Osteoblast (primary cell): Measurements from ENCODE around the gene HSD3B2. TPM values are rescaled to one million over a fixed set of nuclear protein-coding genes. Genes with fewer than 3 reads are reported as not detected.

Source experiments
- DNase-seq: peaks from one replicate; pipeline ENCODE4 v3.0.0; 2011; ENCODE audit warnings: low spot score, mixed read lengths; ENCODE audit not compliant: insufficient read length; ENCODE audit errors: missing footprints
- H2AFZ ChIP-seq: 2 replicates; pipeline ENCODE4 v1.6.0; 2011; ENCODE audit warnings: mild to moderate bottlenecking, low read length
- H3K27ac ChIP-seq: 2 replicates; pipeline ENCODE4 v1.5.1; 2011; ENCODE audit warnings: mild to moderate bottlenecking, low read depth, low read length, moderate library complexity
- H3K27me3 ChIP-seq: 2 replicates; pipeline ENCODE4 v1.6.0; 2012; ENCODE audit warnings: mild to moderate bottlenecking, control low read depth, inconsistent platforms, low read length, moderate library complexity; ENCODE audit not compliant: insufficient read depth
- H3K36me3 ChIP-seq: 2 replicates; pipeline ENCODE4 v1.5.1; 2011; ENCODE audit warnings: mild to moderate bottlenecking, low read length, control low read depth, moderate library complexity; ENCODE audit not compliant: insufficient read depth
- H3K4me1 ChIP-seq: 2 replicates; pipeline ENCODE4 v1.5.1; 2011; ENCODE audit warnings: mild to moderate bottlenecking, low read length, control low read depth, moderate library complexity; ENCODE audit not compliant: insufficient read depth
- H3K4me2 ChIP-seq: 2 replicates; pipeline ENCODE4 v1.6.0; 2011; ENCODE audit warnings: mild to moderate bottlenecking, low read length; ENCODE audit not compliant: insufficient read depth
- H3K4me3 ChIP-seq: fragments of 200-600 bp; sonication (generic); 3 replicates; pipeline ENCODE4 v1.5.1; 2012; ENCODE audit warnings: mild to moderate bottlenecking, low read length, inconsistent platforms; ENCODE audit not compliant: insufficient read depth
- H3K79me2 ChIP-seq: 2 replicates; pipeline ENCODE4 v1.6.0; 2012; ENCODE audit warnings: mild to moderate bottlenecking, low read length, control low read depth, inconsistent platforms; ENCODE audit not compliant: insufficient read depth
- H3K9me3 ChIP-seq: 2 replicates; pipeline ENCODE4 v1.5.1; 2011; ENCODE audit warnings: low read depth, low read length, control low read depth
- H4K20me1 ChIP-seq: 2 replicates; pipeline ENCODE4 v1.6.0; 2012; ENCODE audit warnings: mild to moderate bottlenecking, low read length, control low read depth; ENCODE audit not compliant: insufficient read depth
- total RNA-seq: library from RNA; depleted of rRNA; stranded (reverse); fragments of >200 nt; gene quantifications from 2 replicates; pipeline ENCODE4 v1.2.3, GENCODE V29; 2012
- TF ChIP-seq, protein P1 (sequence below): IDR thresholded peaks from 2 replicates; pipeline ENCODE4 v1.5.1; 2011; ENCODE audit warnings: mild to moderate bottlenecking, low read depth, low read length, moderate library complexity; ENCODE audit errors: extremely low read depth

The HSD3B2 gene
- total RNA-seq, 1 donor = not detected

DNA sequence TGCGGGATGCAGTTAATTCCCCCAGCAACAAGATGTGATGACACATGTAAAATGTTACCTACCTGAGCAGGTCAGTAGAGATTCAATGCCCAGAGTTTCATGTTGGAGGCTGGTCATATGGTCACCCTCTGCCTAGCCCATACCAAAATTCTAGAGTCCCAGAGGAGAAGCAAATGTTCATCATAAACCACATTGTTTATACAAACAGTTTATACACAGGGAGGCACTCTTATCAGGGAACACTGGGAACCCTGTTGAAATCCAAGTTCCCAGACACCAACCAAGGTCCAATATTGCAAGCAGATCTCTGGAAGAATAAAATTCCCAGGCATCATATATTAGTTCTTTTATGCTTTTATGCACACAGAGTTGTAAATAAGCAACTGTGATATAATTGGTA is 35.8 kb upstream of the HSD3B2 start:
- H3K79me2 ChIP-seq = no peaks in the 10 kb centered on the region
- DNase-seq = no peak
- H3K4me1 ChIP-seq = no peaks in the 10 kb centered on the region
- H3K4me3 ChIP-seq = no peak overlapping the region
- no peaks in the 10 kb centered on the region for H3K9me3 ChIP-seq
- peaks cover 7% of the 10 kb centered on the region for H3K27me3 ChIP-seq
- H4K20me1 ChIP-seq = no peaks in the 10 kb centered on the region
- TF ChIP-seq, protein P1, sequence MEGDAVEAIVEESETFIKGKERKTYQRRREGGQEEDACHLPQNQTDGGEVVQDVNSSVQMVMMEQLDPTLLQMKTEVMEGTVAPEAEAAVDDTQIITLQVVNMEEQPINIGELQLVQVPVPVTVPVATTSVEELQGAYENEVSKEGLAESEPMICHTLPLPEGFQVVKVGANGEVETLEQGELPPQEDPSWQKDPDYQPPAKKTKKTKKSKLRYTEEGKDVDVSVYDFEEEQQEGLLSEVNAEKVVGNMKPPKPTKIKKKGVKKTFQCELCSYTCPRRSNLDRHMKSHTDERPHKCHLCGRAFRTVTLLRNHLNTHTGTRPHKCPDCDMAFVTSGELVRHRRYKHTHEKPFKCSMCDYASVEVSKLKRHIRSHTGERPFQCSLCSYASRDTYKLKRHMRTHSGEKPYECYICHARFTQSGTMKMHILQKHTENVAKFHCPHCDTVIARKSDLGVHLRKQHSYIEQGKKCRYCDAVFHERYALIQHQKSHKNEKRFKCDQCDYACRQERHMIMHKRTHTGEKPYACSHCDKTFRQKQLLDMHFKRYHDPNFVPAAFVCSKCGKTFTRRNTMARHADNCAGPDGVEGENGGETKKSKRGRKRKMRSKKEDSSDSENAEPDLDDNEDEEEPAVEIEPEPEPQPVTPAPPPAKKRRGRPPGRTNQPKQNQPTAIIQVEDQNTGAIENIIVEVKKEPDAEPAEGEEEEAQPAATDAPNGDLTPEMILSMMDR = no peak
- no peak overlapping the region for H2AFZ ChIP-seq
- H3K4me2 ChIP-seq = no peak overlapping the region
- H3K27ac ChIP-seq = no peak overlapping the region
- H3K36me3 ChIP-seq = no peaks in the 10 kb centered on the region

GRCh38 chr1:119380304-119380703 is 34.6 kb upstream of the HSD3B2 start:
- H2AFZ ChIP-seq = no peak overlapping the region
- H3K27ac ChIP-seq = no peak overlapping the region
- no peak for DNase-seq
- peaks cover 7% of the 10 kb centered on the region for H3K27me3 ChIP-seq
- H3K4me1 ChIP-seq = no peaks in the 10 kb centered on the region
- TF ChIP-seq, protein P1 = no peak
- H3K79me2 ChIP-seq = no peaks in the 10 kb centered on the region
- no peak overlapping the region for H3K4me2 ChIP-seq
- H3K36me3 ChIP-seq = no peaks in the 10 kb centered on the region
- no peak overlapping the region for H3K4me3 ChIP-seq
- H4K20me1 ChIP-seq = no peaks in the 10 kb centered on the region
- no peaks in the 10 kb centered on the region for H3K9me3 ChIP-seq

GRCh38 chr1:119380983-119381662 is 33.8 kb upstream of the HSD3B2 start:
- no peak overlapping the region for H3K4me2 ChIP-seq
- no peak overlapping the region for H2AFZ ChIP-seq
- no peaks in the 10 kb centered on the region for H3K9me3 ChIP-seq
- H3K4me3 ChIP-seq = no peak overlapping the region
- no peaks in the 10 kb centered on the region for H4K20me1 ChIP-seq
- no peaks in the 10 kb centered on the region for H3K79me2 ChIP-seq
- peaks cover 7% of the 10 kb centered on the region for H3K27me3 ChIP-seq
- H3K4me1 ChIP-seq = no peaks in the 10 kb centered on the region
- DNase-seq = no peak
- no peaks in the 10 kb centered on the region for H3K36me3 ChIP-seq
- no peak overlapping the region for H3K27ac ChIP-seq
- TF ChIP-seq, protein P1 = no peak

GRCh38 chr1:119384591-119384990 is 30.4 kb upstream of the HSD3B2 start:
- no peaks in the 10 kb centered on the region for H3K9me3 ChIP-seq
- no peak for DNase-seq
- H3K27me3 ChIP-seq = peaks cover 3% of the 10 kb centered on the region
- no peaks in the 10 kb centered on the region for H3K4me1 ChIP-seq
- H4K20me1 ChIP-seq = no peaks in the 10 kb centered on the region
- H3K27ac ChIP-seq = no peak overlapping the region
- H3K79me2 ChIP-seq = no peaks in the 10 kb centered on the region
- H2AFZ ChIP-seq = no peak overlapping the region
- TF ChIP-seq, protein P1 = no peak
- no peak overlapping the region for H3K4me2 ChIP-seq
- no peaks in the 10 kb centered on the region for H3K36me3 ChIP-seq
- H3K4me3 ChIP-seq = no peak overlapping the region
